ENCODE data around the gene CBLC. TPM values are rescaled to one million over a fixed set of nuclear protein-coding genes. Genes with fewer than 3 reads are reported as not detected.

The CBLC gene
- total RNA-seq = 1.1 TPM in 1 of 2 replicates, not detected in the other

GRCh38 chr19:44777715-44778347 is at the start of gene CBLC:
CBLC (plus strand) TSS chr19:44777890; CDS start chr19:44777932, 42 bp downstream.
- DNase-seq (ENCODE audit: extremely low read depth, low read depth, low spot score) = no peak

GRCh38 chr19:44728178-44728577 is 49.5 kb upstream of the CBLC start:
- DNase-seq (ENCODE audit: extremely low read depth, low read depth, low spot score) = no peak

DNA sequence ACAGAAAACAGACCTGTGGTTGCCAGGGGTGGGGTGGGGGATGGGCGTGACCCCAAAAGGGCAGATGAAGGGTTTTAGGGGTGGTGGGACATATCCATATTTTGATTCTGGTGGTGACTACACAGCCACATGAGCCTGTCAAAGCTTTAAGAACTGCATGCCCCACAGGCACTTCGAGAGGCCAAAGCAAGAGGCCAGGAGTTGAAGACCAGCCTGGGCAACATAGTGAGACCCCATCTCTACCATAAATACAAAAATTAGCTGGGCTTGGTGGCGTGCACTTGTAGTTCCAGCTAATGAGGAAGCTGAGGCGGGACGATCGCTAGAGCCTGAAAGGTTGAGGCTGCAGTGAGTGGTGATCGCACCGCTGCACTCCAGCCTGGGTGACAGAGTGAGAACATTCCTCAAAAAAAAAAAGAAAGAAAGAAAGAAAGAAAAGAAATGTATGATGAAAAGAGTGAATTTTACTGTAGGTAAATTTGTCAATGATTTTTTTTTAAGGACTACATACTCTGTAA is 48.1 kb upstream of the CBLC start:
- no peak for DNase-seq (ENCODE audit: extremely low read depth, low read depth, low spot score)

- DNase-seq (ENCODE audit: extremely low read depth, low read depth, low spot score) = no peak
Observed at GRCh38 chr19:44731081-44731480, 46.6 kb upstream of the CBLC start.

- no peak for DNase-seq (ENCODE audit: extremely low read depth, low read depth, low spot score)
Observed at GRCh38 chr19:44731622-44732021, 46.1 kb upstream of the CBLC start.

DNA sequence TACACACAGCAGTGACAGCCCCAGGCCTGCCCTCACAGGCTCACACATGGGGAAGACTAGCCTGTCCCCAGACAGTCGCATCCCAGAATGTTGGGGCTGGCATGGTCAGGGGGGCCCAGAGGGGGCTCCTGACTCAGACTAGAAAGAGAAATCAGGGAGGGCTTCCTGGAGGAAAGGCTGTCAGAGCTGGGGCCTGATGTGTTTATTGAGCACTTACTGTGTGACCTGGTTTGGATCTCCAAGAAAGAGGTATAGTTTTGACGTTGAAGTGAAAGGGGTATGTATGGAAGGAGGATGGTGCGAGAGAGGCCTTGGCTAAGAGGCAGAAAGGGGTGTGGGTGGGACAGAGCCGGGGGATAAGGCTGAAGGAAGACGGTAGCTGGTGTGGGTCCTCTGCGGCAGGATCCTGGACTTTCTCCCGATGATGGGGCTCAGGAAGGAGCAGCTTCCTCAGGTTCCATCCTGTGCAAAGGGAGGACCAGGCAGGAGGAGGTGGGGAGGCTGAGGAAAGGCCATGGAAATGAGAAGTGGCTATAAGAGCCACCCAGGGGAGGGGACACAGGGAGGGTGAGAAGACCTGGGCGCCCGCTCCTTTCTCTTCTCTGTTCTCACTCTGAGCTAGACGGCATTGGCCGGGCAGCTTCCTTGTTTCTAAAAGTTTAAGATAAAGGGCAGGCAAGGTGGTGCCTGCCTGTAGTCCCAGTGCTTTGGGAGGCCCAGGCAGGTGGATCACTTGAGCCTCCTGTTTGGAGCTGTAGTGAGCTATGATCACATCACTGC is 45.3 kb upstream of the CBLC start:
- DNase-seq (ENCODE audit: extremely low read depth, low read depth, low spot score) = no peak

GRCh38 chr19:44734357-44734756 is 43.3 kb upstream of the CBLC start:
- no peak for DNase-seq (ENCODE audit: extremely low read depth, low read depth, low spot score)

DNA sequence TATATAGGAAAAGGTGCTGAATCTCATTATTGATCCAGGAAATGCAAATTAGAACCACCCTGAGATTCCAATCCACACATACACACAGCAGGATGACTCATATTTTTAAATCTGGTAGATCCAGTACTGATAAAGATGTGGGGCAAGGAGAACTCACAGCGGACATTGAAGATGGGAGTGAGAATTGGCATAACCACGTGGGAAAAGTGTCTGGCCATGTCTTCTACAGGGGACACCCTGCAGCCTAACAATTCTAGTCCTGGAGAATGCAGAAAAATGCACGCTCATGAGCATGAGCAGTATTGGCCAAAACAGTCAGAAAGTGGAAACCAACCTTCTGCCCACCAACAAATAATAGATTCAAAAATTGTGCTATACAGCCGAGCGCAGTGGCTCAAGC is 42.7 kb upstream of the CBLC start:
- no peak for DNase-seq (ENCODE audit: extremely low read depth, low read depth, low spot score)

- DNase-seq (ENCODE audit: extremely low read depth, low read depth, low spot score) = no peak
Observed at GRCh38 chr19:44737238-44738071, 40.2 kb upstream of the CBLC start.

DNA sequence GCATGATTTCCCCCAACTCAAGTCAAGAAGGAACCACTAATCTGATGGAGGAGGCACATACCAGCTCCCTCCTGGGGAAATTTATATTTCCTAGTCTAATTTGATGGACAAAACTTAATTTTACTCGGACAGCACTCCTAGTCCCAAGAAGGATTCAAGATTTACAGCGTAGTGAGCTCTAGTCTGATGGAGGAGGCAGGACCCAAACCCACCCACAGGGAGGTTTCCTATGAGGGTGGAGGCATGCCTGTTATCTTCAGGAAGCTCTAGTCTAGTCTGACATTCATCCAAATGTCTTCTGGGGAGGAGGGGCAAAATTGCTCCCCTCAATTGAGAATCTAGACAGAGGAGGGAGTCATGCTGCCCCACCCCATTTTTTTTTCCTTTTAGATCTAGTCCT is 39.6 kb upstream of the CBLC start:
- DNase-seq (ENCODE audit: extremely low read depth, low read depth, low spot score) = no peak

DNA sequence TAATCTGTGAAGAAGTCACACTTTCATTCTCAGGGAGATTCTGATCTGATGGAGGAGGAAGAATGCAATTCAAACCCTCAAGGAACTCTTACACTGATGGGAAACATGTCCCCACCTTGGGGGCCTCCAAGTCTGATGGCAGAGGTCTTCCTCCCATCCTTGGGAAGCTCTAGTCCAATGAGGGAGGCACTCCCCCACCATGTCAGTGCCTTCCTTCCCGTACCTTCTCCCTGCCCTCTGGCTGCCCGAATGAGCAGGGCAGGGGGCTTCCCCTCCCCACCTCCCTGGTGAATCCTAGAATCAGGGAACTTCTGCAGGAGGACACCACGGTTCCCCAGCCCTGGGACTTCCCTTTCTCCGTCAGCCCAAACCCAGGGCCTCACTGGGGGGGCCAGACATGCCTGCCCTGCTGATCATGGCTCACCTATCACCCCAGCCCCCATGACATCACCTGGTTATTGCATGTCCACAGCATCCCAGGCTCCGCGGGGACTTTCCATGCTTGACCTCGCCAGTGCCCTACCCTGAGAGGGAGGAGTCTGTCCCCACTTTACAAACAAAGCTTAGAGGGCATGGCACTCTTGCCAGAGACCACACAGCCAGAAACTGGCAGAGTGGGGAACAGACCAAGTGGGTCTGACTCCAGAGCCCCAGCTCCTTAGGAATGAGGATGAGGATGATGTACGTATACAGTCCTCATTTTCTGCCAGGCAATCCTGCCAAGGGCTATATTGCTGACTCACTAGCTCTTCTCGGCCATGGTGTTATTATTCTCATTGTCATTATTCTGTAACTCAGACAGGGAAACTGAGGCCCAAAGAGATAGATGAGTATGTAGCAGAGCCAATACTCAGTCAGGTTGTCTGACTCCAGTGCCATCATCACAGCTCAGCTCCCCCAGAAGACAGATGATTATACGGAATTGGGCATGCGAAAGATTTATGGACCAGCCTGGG is 38.8 kb upstream of the CBLC start:
- DNase-seq (ENCODE audit: extremely low read depth, low read depth, low spot score) = no peak

GRCh38 chr19:44740351-44740824 is 37.3 kb upstream of the CBLC start:
- no peak for DNase-seq (ENCODE audit: extremely low read depth, low read depth, low spot score)

GRCh38 chr19:44741258-44741731 is 36.4 kb upstream of the CBLC start:
- no peak for DNase-seq (ENCODE audit: extremely low read depth, low read depth, low spot score)

- peak; percentile 91 for DNase-seq (ENCODE audit: extremely low read depth, low read depth, low spot score)
Observed at GRCh38 chr19:44741841-44742329, 35.8 kb upstream of the CBLC start.

GRCh38 chr19:44742330-44743061 is 35.2 kb upstream of the CBLC start:
- no peak for DNase-seq (ENCODE audit: extremely low read depth, low read depth, low spot score)

GRCh38 chr19:44744871-44745332 is 32.8 kb upstream of the CBLC start:
- no peak for DNase-seq (ENCODE audit: extremely low read depth, low read depth, low spot score)

GRCh38 chr19:44745341-44745831 is 32.3 kb upstream of the CBLC start:
- DNase-seq (ENCODE audit: extremely low read depth, low read depth, low spot score) = no peak

- DNase-seq (ENCODE audit: extremely low read depth, low read depth, low spot score) = no peak
Observed at GRCh38 chr19:44745887-44746600, 31.6 kb upstream of the CBLC start.

Measured in glomerular endothelial cell (primary cell).